ENCODE measurements around the gene IL10.

GRCh38 chr1:206802401-206802800 is 30.1 kb upstream of the IL10 start:
- TF ChIP-seq CTCF (IDR thresholded peaks at IDR 0.05) (no peak), EZH2phosphoT487 (IDR thresholded peaks at IDR 0.05) (no peak), EZH2 (IDR thresholded peaks at IDR 0.05) (no peak)

Measured in neural progenitor cell (in vitro differentiated cells).